Measurements from ENCODE around the gene KANK2. TPM values are rescaled to one million over a fixed set of nuclear protein-coding genes. Genes with fewer than 3 reads are reported as not detected.

Gene KANK2
- total and polyA plus RNA-seq, 2 of the 4 experiments (the other 2 are of a cell fraction) = 104 to 176 TPM

- TF ChIP-seq FOS (IDR thresholded peaks at IDR 0.05; ENCODE audit: low read depth, low read length) (no peak), MXI1 (IDR thresholded peaks at IDR 0.05; ENCODE audit: borderline replicate concordance, low read depth, low read length) (no peak), SMC3 (IDR thresholded peaks at IDR 0.05; ENCODE audit: low read depth, low read length) (no peak)
Observed at GRCh38 chr19:11234486-11235075, 37.2 kb upstream of the KANK2 start (continued).

GRCh38 chr19:11233073-11233472 is 35.7 kb upstream of the KANK2 start:
- H3K4me1 ChIP-seq (ENCODE audit: control insufficient read depth, insufficient read depth, low read length) = no peaks in the 10 kb centered on the region
- H2AK5ac ChIP-seq (ENCODE audit: low read depth, low read length) = no peak overlapping the region
- H3K23ac ChIP-seq (ENCODE audit: low read depth, low read length) = no peak overlapping the region
- H3K18ac ChIP-seq (ENCODE audit: low read depth, low read length) = no peak overlapping the region
- no peak overlapping the region for H2AFZ ChIP-seq (replicated peaks; ENCODE audit: low read length, poor library complexity)
- no peak overlapping the region for H3K4me2 ChIP-seq (ENCODE audit: low read depth, low read length)
- ChIA-PET POLR2A (ENCODE audit: unreplicated experiment) (no interaction called here), CTCF (interaction anchor here (0.6 kb wide), 1 partner anchor 148 kb away, joined by 3 read pairs; no protein-coding TSS in a partner anchor)
- H3K56ac ChIP-seq (ENCODE audit: extremely low read depth, insufficient read depth, low read length) = no peak overlapping the region
- no peak for TF ChIP-seq POLR2A (IDR thresholded peaks at IDR 0.05; ENCODE audit: low read depth, low read length)
- no peak overlapping the region for H3K9ac ChIP-seq (ENCODE audit: low read depth, low read length)
- H2BK5ac ChIP-seq (ENCODE audit: low read depth, low read length, poor library complexity, severe bottlenecking) = no peak overlapping the region
- BruUV-seq (replicated peaks) = no TSS peak
- dilution Hi-C loops (cut with HindIII; ENCODE audit: low sequenced_read_pairs, unreplicated experiment) = no loop called here
- no peak overlapping the region for H3K14ac ChIP-seq (replicated peaks; ENCODE audit: low read depth, low read length)
- 0 out of 2 replicates have a peak, but pooled peaks cover 5% of the 10 kb centered on the region for H3K9me1 ChIP-seq (ENCODE audit: insufficient read depth, low read length)
- no peaks in the 10 kb centered on the region for H3K9me3 ChIP-seq (ENCODE audit: control insufficient read depth, insufficient read depth, low read length)
- no peaks in the 10 kb centered on the region for H3K27me3 ChIP-seq (ENCODE audit: control insufficient read depth, insufficient read depth, low read length)
- no peak overlapping the region for H2BK120ac ChIP-seq (ENCODE audit: low read depth, low read length)
- DNase-seq = no peak
- in situ Hi-C loops (cut with MboI; ENCODE audit: low sequenced_read_pairs) = no loop called here
- ATAC-seq (ENCODE audit: low read depth) = no peak
- H3K4ac ChIP-seq (ENCODE audit: low read depth, low read length) = no peak overlapping the region
- H4K91ac ChIP-seq (ENCODE audit: insufficient read depth, low read depth, low read length) = no peak overlapping the region
- H4K8ac ChIP-seq (ENCODE audit: low read depth in 2 of 2, low read length in 2 of 2) = no peak overlapping the region
- no peak overlapping the region for H4K5ac ChIP-seq (ENCODE audit: low read depth, low read length)
- H2BK15ac ChIP-seq (ENCODE audit: low read depth, low read length) = no peak overlapping the region
- no peak overlapping the region for H2BK20ac ChIP-seq (ENCODE audit: low read depth, low read length)
- intact Hi-C loops (cut with micrococcal nuclease) = no loop called here
- H4K20me1 ChIP-seq (ENCODE audit: insufficient read depth, low read length) = no peaks in the 10 kb centered on the region
- peaks cover 29% of the 10 kb centered on the region for H3K36me3 ChIP-seq (ENCODE audit: control insufficient read depth, insufficient read depth, low read length)
- H3K79me1 ChIP-seq (ENCODE audit: low read depth in 1 of 2, low read length in 2 of 2) = no peaks in the 10 kb centered on the region
- WGBS, 2 experiments (ENCODE audit: extremely low coverage in 2 of 2, insufficient read length in 1 of 2) = 79% methylated on average over 5 of the region's 15 CpGs; no CpG with 5 or more reads in 1 of the 2 experiments
- H3K4me3 ChIP-seq (ENCODE audit: insufficient read depth, low read depth, low read length) = no peak overlapping the region
- H2AK9ac ChIP-seq (replicated peaks; ENCODE audit: low read depth, low read length, poor library complexity) = no peak overlapping the region
- no peak overlapping the region for H3K27ac ChIP-seq (ENCODE audit: insufficient read depth, low read length)

Measured in IMR-90 (cell line).